HL-60 (cell line): ENCODE results near the gene QSOX1.

Experiments used
- DNase-seq, 2 experiments: peaks; one replicate each; pipeline ENCODE4 v3.0.0-alpha.2; 2010 to 2020; ENCODE audit warnings: low read depth in 1 of 2, low spot score in 1 of 2
- H3K27ac ChIP-seq: fragments of 250-450 bp; sonication (Bioruptor Pico); replicated peaks from 2 replicates; pipeline ENCODE4 v1.5.1; 2020; ENCODE audit warnings: mild to moderate bottlenecking, moderate library complexity
- H3K27me3 ChIP-seq: fragments of 250-450 bp; sonication (Bioruptor Pico); 2 replicates; pipeline ENCODE4 v1.5.1; 2021; ENCODE audit warnings: mild to moderate bottlenecking, moderate library complexity; ENCODE audit not compliant: insufficient read depth, poor library complexity, severe bottlenecking
- H3K4me3 ChIP-seq: replicated peaks from 2 replicates; pipeline ENCODE4 v1.5.1; 2011; ENCODE audit warnings: mild to moderate bottlenecking, control low read depth, low read length; ENCODE audit not compliant: insufficient read depth
- CTCF ChIP-seq: IDR thresholded peaks from one replicate; pipeline ENCODE4 v1.5.1; 2011; ENCODE audit warnings: low read length, control low read depth, inconsistent platforms; ENCODE audit not compliant: insufficient read depth
- GABPA ChIP-seq: IDR thresholded peaks from 2 replicates; pipeline ENCODE4 v1.6.1; 2012; ENCODE audit warnings: low read depth
- POLR2AphosphoS5 ChIP-seq: IDR thresholded peaks from 2 replicates; pipeline ENCODE4 v1.6.1; 2012; ENCODE audit warnings: low read depth
- REST ChIP-seq: IDR thresholded peaks from 2 replicates; pipeline ENCODE4 v1.6.1; 2012; ENCODE audit warnings: low read depth; ENCODE audit not compliant: insufficient replicate concordance
- SPI1 ChIP-seq: IDR thresholded peaks from 2 replicates; pipeline ENCODE4 v1.6.1; 2012; ENCODE audit warnings: low read depth, mild to moderate bottlenecking, borderline replicate concordance

QSOX1 gene

GRCh38 chr1:180116964-180117763 is 37.5 kb upstream of the QSOX1 start:
- Histone ChIP-seq H3K27me3 (no peaks in the 10 kb centered on the region), H3K27ac (peak overlapping the region; percentile 51), H3K4me3 (no peak overlapping the region)
- TF ChIP-seq GABPA (no peak), REST (no peak), CTCF (no peak), POLR2AphosphoS5 (peak; percentile 19; the same call in 1 of the 2 replicates), SPI1 (peak; percentile 80; the same call in 1 of the 2 replicates)
- peak; percentile 50 to 81 for DNase-seq

- Histone ChIP-seq H3K27me3 (no peaks in the 10 kb centered on the region), H3K27ac (peak overlapping the region; percentile 51; the same call in 1 of the 2 replicates), H3K4me3 (no peak overlapping the region)
- TF ChIP-seq SPI1 (no peak), REST (no peak), POLR2AphosphoS5 (peak; percentile 7; the same call in 1 of the 2 replicates)
- no peak for DNase-seq
These were observed 36.9 kb upstream of the QSOX1 start for GRCh38 chr1:180117764-180118116.

GRCh38 chr1:180119837-180120236 is 34.8 kb upstream of the QSOX1 start:
- no peak overlapping the region for H3K4me3 ChIP-seq
- no peak for DNase-seq
- TF ChIP-seq REST (no peak), POLR2AphosphoS5 (no peak), SPI1 (no peak), GABPA (no peak), CTCF (no peak)
- peaks cover 3% of the 10 kb centered on the region for H3K27me3 ChIP-seq
- H3K27ac ChIP-seq: no peak overlapping the region
